ELR (cell line): Measurements from ENCODE around the gene IKBKE.

Source experiments
- DNase-seq: peaks from one replicate; pipeline ENCODE4 v3.0.0-alpha.2; 2015; ENCODE audit warnings: low read depth

IKBKE gene

DNA sequence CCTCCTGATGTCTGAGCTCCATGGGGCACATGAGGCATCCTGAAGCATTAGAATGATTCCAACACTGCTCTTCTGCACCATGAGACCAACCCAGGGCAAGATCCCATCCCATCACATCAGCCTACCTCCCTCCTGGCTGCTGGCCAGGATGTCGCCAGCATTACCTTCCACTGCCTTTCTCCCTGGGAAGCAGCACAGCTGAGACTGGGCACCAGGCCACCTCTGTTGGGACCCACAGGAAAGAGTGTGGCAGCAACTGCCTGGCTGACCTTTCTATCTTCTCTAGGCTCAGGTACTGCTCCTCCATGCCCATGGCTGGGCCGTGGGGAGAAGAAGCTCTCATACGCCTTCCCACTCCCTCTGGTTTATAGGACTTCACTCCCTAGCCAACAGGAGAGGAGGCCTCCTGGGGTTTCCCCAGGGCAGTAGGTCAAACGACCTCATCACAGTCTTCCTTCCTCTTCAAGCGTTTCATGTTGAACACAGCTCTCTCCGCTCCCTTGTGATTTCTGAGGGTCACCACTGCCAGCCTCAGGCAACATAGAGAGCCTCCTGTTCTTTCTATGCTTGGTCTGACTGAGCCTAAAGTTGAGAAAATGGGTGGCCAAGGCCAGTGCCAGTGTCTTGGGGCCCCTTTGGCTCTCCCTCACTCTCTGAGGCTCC is 26.0 kb downstream of the IKBKE start:
- no peak for DNase-seq

DNA sequence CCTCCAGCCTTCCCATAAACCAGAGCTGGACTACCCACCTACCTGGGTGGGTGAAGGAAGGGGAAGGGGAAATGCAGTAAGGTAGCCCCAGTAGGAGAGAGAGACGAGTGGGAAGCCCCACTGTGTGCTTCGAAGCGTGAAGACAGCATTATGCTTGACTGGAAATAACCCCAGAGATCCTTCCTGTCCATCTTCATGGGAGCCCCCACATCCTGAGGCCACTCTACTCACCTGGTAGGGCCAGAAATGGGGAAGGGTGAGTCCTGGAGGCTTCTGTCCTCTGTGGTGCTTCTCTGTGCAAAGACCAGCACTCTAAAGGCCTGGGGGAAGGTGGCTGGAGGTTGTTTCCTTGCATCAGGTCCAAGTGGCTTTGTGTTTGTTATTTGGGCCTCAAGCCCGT is 27.1 kb downstream of the IKBKE start:
- DNase-seq = no peak

DNA sequence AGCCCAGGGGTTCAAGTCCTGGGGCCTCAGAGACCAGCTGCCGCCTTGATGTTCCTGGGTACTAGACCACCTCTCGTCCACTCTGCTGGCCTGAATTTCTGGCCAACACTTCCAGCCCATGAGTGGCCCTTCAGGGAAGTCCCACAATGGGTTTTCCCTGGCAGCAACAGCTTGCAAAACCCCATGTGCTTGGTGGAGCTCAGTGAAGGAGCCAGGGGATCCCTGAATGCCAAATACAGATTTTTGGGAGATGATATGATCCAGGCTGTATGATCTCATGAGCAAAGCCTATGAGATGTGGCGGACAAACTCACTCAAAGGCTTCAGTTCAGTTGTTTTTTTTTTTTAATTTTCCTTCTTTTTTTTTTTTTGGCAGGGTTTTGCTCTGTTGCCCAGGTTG is 27.5 kb downstream of the IKBKE start:
- DNase-seq = no peak

DNA sequence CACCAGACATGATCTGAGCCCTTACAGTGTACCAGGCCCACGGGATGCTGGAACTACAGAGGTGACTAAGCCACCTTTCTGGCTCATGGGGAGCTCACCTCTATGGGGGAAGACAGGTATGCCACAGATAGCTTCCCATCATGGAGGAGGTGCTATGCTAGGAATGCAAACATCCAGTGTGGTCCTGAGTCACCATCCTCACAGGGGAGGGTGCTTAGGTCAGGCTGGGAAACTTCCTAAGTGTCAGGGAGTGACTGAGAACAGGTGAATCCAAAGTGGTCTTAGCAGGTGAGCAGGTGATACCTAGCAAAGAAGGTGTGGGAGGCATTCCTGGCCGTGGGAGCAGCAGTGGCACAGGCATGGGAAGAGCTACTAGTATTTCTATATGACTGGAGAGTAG is 28.4 kb downstream of the IKBKE start:
- peak; percentile 17 for DNase-seq

GRCh38 chr1:206500046-206500445 is 29.8 kb downstream of the IKBKE start:
- no peak for DNase-seq

GRCh38 chr1:206501881-206502280 is 31.6 kb downstream of the IKBKE start:
- DNase-seq = no peak

GRCh38 chr1:206502403-206502802 is 32.1 kb downstream of the IKBKE start:
- no peak for DNase-seq

GRCh38 chr1:206502812-206503211 is 32.5 kb downstream of the IKBKE start:
- DNase-seq = no peak

GRCh38 chr1:206503591-206504362 is 33.5 kb downstream of the IKBKE start:
- DNase-seq = peak; percentile 98

- DNase-seq = no peak
These were observed 34.1 kb downstream of the IKBKE start for GRCh38 chr1:206504363-206504713.

DNA sequence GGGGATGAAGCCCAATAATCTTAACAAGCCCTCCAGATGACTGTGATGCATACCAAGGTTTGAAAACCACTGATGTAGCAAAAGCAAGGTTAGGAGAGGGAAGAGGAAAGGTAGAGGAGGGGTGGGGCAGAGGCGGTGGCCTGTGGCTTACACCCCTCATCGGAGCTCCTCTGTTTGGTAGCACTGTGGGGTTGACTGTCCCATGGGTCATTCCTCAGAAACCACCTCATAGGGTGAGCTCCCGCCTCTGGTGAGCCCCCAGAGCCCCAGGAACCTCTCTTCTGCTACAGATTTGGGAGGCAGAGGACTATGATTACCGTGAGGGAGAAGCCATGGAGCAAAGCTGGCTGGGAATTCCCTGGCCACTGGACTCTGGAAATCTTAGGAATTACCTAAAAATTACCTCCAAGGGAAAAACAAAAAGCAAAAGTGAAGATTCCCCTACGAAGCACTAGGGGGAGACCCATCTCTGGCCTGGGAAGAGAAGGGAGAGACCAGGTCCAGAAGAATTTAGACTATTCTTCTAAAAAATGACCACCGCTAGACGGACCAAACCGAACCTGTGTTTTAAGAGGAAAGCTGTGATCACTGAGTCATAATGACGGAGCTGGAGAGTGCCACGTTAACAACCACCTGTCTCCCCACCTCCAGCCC is 35.6 kb downstream of the IKBKE start:
- peak; percentile 67 for DNase-seq

DNA sequence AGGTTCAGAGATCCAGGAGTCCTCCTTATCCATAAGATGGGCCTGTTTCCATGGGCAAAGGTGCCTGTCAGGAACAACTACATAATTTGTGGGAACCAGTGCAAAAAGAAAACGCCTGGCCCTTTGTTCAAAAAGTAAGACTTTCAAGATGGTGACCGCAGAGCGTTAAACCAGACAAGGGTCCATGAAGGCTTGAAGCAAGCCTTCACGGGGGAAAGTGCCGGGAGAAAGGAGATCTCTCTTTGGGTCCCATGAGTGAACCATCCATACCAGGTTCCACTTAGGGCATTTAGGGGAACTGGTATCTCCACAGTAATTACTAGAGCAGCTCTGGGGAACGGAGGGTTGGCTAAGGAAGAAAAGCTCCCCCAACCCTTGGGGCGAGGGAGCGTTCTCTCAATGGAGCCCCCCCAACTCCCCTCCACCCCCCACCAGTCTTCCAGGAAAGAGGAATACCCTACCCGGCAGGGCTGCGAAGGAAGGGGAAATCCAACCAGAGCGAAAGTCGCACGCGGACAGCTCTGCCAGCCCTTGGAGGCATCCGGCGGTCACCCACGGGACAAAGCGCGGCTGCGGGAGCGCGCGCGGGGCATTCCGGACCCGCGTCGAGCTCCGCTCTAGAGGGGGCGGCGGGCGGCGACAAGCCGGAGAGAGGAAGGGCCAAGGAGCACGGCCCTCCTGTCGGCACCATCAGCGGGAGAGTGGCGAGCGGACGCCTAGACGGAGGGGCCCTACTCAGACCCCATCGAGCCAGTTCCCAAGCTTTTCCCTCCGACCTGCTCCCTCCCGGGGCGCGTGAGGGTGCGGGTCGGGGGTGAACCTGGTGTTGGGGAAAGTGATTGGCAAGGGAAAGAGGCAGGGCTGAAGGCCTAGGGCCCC is 36.4 kb downstream of the IKBKE start:
- no peak for DNase-seq

GRCh38 chr1:206507284-206508129 is 37.2 kb downstream of the IKBKE start, which contains the start of gene RASSF5:
Gene RASSF5, plus strand, starts transcription at chr1:206507531. Its CDS starts 72 bp downstream, at chr1:206507603.
- DNase-seq = peak; percentile 71

DNA sequence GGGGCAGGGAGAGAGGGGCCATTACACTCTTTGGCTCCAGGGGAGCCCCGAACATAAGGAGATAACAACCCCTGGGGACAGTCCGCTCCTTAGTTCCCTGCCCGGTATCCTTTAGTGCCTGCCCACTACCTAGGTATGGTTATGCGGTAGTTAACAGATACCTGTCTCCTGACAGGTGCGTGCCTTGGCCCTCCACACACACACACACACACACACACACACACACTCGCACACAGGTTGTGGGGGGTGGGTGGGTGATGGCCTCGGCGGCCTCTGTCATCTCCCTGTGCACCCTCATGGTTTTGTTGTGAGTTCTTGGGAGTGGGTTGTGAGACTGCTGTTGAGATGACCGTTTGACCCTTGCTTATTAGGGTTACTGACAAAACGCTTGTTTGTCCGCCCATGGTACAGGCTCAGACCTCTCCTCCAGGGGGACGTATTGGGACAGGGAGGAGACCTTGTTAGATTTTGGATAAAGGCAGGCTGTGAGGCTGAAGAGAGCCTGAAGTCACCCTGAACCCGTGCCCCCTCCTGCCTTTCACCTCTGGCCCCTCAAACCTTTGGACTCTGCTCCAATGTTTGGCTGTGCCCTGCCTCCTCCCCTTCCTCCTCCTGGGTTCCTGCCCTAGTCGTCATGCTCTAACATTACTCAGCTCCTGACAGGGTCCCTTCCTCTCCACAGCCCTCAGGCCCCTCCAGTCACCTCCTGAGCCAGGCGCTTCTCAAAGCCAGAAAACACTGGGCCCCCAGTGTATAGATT is 38.0 kb downstream of the IKBKE start:
- DNase-seq = peak; percentile 22

DNA sequence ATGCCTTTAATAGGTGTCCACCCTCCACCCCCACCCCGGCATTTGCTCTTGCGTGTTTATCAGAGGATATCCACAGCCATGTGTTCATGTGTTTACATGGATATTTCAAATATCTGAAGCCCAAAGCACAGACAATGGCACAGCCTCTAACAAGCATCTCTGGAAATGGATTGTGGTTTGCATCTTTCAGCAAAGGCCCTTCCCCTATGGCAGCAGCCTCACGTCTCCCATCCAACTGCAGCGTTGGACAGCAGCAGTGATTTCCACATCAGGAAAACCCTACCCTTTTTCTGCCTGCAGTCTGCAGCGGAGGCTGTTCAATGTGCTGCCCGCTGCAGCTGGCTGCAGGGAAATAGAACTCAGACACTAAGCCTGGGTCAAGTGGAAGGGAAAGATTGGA is 38.7 kb downstream of the IKBKE start:
- no peak for DNase-seq

DNA sequence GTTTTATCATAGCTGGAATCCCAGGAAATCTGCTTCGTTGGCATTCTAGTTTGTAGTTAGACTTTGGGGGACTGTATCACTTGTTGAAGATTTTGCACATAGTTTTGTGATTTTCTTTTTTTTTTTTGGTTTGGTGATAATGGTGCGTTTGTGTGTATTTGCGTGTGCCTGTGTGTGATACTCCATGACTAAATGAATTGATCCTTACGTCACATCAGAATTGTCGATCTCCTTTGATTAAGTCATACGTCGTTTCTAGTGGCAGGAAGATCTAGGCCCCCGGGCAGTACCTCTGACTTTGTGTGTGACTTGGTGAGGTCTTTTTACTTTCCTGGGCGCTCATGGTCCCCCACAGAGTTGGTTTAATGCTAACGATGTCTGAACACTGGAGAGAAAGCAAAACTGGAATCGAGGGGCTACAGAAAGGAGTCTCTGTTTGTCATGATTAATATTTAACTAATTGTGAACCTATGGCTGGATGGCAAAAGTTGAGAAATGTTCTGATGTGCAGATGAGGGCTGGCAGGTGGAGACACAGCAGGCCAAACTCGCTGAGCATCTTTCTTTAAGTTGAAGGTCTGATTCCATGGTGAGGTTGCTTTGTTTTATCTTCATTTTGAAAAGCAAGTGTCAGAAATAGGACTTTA is 39.5 kb downstream of the IKBKE start:
- no peak for DNase-seq

- no peak for DNase-seq
These were observed 40.1 kb downstream of the IKBKE start for GRCh38 chr1:206510371-206510770.

- DNase-seq = no peak
These were observed 41.2 kb downstream of the IKBKE start for GRCh38 chr1:206511362-206512057.
